ENCODE measurements around the gene DYSF.

The DYSF gene

GRCh38 chr2:71711133-71711855 is 257.9 kb downstream of the DYSF start:
- DNase-seq (ENCODE audit: low spot score): peak; percentile 79

GRCh38 chr2:71712158-71712818 is 258.9 kb downstream of the DYSF start:
- DNase-seq (ENCODE audit: low spot score): no peak

- peak; percentile 83 for DNase-seq (ENCODE audit: low spot score)
Measured at GRCh38 chr2:71713581-71714580, 260.5 kb downstream of the DYSF start.

GRCh38 chr2:71714601-71715240 is 261.4 kb downstream of the DYSF start:
- no peak for DNase-seq (ENCODE audit: low spot score)

GRCh38 chr2:71715241-71715750 is 261.9 kb downstream of the DYSF start:
- no peak for DNase-seq (ENCODE audit: low spot score)

- no peak for DNase-seq (ENCODE audit: low spot score)
Measured at GRCh38 chr2:71715951-71716696, 262.8 kb downstream of the DYSF start.

- DNase-seq (ENCODE audit: low spot score): peak; percentile 91
Measured at GRCh38 chr2:71716697-71717624, 263.6 kb downstream of the DYSF start.

- no peak for DNase-seq (ENCODE audit: low spot score)
Measured at GRCh38 chr2:71718686-71719085, 265.3 kb downstream of the DYSF start.

- DNase-seq (ENCODE audit: low spot score): no peak
Measured at GRCh38 chr2:71719520-71720282, 266.3 kb downstream of the DYSF start.

GRCh38 chr2:71720283-71720560 is 266.9 kb downstream of the DYSF start:
- DNase-seq (ENCODE audit: low spot score): no peak

GRCh38 chr2:71720596-71721361 is 267.4 kb downstream of the DYSF start:
- no peak for DNase-seq (ENCODE audit: low spot score)

- no peak for DNase-seq (ENCODE audit: low spot score)
Measured at GRCh38 chr2:71721362-71721665, 268.0 kb downstream of the DYSF start.

GRCh38 chr2:71721669-71722068 is 268.3 kb downstream of the DYSF start:
- no peak for DNase-seq (ENCODE audit: low spot score)

- DNase-seq (ENCODE audit: low spot score): no peak
Measured at GRCh38 chr2:71722286-71722685, 268.9 kb downstream of the DYSF start.

- no peak for DNase-seq (ENCODE audit: low spot score)
Measured at GRCh38 chr2:71724793-71725192, 271.4 kb downstream of the DYSF start.

- no peak for DNase-seq (ENCODE audit: low spot score)
Measured at GRCh38 chr2:71725836-71726235, 272.5 kb downstream of the DYSF start.

- no peak for DNase-seq (ENCODE audit: low spot score)
Measured at GRCh38 chr2:71727562-71727961, 274.2 kb downstream of the DYSF start.

GRCh38 chr2:71728036-71728435 is 274.7 kb downstream of the DYSF start:
- DNase-seq (ENCODE audit: low spot score): no peak

Data from AG20443 (cell line).